Hair follicular keratinocyte (primary cell): ENCODE results near the gene OR5V1. TPM values are rescaled to one million over a fixed set of nuclear protein-coding genes. Genes with fewer than 3 reads are reported as not detected.

Source experiments
- total RNA-seq: library from RNA; depleted of rRNA; stranded (reverse); fragments of >200 nt; gene quantifications from 2 replicates; pipeline ENCODE4 v1.2.3, GENCODE V29; 2015

OR5V1 gene
- not detected in 2 replicates for total RNA-seq

GRCh38 chr6:29368765-29369164 is at the start of gene OR5V1:
OR5V1 (minus strand) TSS chr6:29368865; CDS start chr6:29356195, 12,670 bp downstream.

GRCh38 chr6:29414588-29414987 is 45.9 kb upstream of the OR5V1 start, which contains the start of gene OR12D1:
OR12D1 (plus strand) TSS chr6:29414928.

GRCh38 chr6:29395331-29395730 is 26.7 kb upstream of the OR5V1 start, which contains the start of gene OR12D2:
OR12D2 (plus strand) TSS chr6:29395631; CDS start chr6:29396700, 1,069 bp downstream.

GRCh38 chr6:29375191-29375590 is 6.5 kb upstream of the OR5V1 start, which contains the start of gene OR12D3:
OR12D3 (minus strand) TSS chr6:29375291; CDS start chr6:29375287, 4 bp downstream.

Other genes starting within 250 kb of the OR5V1 start
- not detected in 2 replicates for gene OR2J2, start 198.0 kb downstream of the OR5V1 start, total RNA-seq
- gene OR14J1, start 67.2 kb downstream of the OR5V1 start, total RNA-seq, result not detected in 2 replicates
- not detected in 2 replicates for gene OR12D3, start 6.4 kb upstream of the OR5V1 start, total RNA-seq
- gene OR12D2, start 26.8 kb upstream of the OR5V1 start, total RNA-seq, result not detected in 2 replicates
- not detected in 2 replicates for gene OR12D1, start 46.1 kb upstream of the OR5V1 start, total RNA-seq
- gene OR10C1, start 70.4 kb upstream of the OR5V1 start, total RNA-seq, result not detected in 2 replicates
- gene OR11A1, start 88.2 kb upstream of the OR5V1 start, total RNA-seq, result not detected in 2 replicates
- gene OR2H1, start 88.3 kb upstream of the OR5V1 start, total RNA-seq, result not detected in 2 replicates
- gene MAS1L, start 119.1 kb upstream of the OR5V1 start, total RNA-seq, result not detected in 2 replicates
- not detected in 2 replicates for gene UBD, start 190.9 kb upstream of the OR5V1 start, total RNA-seq
- gene OR2H2, start 216.3 kb upstream of the OR5V1 start, total RNA-seq, result not detected in 2 replicates